SKM-1 (cell line): Measurements from ENCODE around the gene CCL27.

Experiments
- DNase-seq: peaks from one replicate; lab custom pipeline; 2025; ENCODE audit not compliant: unreplicated experiment; lab: John Stamatoyannopoulos, UW

The CCL27 gene, protein sequence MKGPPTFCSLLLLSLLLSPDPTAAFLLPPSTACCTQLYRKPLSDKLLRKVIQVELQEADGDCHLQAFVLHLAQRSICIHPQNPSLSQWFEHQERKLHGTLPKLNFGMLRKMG

DNA sequence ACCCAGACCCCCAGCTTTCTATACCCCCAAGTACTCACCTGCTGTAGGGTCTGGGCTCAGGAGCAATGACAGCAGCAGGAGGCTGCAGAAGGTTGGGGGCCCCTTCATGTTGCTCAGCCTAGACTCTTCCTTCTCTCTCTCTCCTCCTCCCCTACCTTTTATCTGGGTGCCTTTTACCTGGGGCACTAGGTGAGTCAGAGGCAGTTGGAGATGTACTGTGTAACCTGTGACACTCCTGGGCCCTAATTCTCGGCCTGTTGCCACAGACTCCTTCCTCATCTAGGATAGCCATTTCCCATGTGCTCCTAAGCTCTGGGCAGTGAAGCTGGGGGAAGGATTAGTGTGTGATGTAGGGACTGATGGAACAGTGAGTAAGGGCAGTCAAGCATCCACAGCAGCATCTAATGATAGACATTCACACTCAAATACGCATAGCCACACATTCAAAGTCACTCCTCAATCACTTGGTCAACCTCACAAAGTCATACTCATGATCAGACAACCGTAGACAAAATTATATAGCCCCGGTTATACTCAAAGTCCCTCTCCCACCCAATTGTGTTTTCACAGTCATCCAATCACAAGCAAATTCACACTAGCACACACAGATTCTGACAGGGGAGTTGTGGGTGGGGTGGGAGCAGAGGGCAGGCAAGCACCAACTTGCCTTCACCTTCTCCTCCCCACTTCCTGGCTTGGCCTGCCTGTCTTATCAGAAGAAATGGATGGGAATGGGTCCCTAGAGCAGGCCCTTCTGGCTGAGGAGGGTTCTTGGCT, at the start of gene CCL27:
CCL27 (minus strand) TSS at position 132 of the 777 bp plus-strand sequence; CDS start at position 108, 24 bp downstream.
- no peak for DNase-seq

DNA sequence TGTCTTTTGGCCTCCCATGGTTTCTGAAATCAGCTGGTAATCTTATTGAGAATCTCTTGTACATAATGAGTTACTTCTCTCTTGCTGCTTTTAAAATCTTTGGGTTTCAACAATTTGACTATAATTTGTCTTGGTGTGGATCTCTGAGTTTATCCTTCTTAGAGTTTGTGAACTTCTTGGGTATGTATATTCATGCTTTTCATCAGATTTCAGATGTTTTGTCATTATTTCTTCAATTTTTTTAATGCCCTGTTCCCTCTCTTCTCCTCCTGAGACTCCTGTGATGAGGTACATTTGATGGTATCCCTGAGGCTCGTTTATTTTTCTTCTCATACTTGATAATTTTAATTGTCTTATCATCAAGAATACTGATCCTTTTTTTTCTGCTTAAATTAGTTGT, 49.7 kb upstream of the CCL27 start:
- DNase-seq: no peak

DNA sequence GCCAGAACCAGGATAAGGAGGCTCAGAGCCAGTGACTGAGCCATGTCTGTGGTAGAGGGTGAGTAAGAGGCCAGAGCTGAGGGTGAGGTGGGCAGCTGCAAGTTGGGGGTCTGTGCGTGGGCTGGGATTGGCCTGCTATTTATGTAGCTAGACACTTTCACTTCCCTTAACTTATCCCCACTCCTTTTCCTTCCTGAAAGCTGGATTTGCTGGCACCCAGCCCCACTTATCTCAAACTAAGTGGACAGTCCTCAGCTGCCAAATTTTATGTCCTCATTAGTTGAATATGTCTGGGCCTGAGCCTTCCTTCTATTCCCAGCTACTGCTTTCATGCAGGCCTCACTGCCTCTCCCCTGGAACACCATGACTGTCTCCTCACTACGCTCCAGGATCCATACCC, 47.6 kb upstream of the CCL27 start, which contains the start of gene CCL21:
CCL21 (minus strand) TSS at position 114 of the 400 bp plus-strand sequence; CDS start at position 44, 70 bp downstream.
- DNase-seq: no peak

DNA sequence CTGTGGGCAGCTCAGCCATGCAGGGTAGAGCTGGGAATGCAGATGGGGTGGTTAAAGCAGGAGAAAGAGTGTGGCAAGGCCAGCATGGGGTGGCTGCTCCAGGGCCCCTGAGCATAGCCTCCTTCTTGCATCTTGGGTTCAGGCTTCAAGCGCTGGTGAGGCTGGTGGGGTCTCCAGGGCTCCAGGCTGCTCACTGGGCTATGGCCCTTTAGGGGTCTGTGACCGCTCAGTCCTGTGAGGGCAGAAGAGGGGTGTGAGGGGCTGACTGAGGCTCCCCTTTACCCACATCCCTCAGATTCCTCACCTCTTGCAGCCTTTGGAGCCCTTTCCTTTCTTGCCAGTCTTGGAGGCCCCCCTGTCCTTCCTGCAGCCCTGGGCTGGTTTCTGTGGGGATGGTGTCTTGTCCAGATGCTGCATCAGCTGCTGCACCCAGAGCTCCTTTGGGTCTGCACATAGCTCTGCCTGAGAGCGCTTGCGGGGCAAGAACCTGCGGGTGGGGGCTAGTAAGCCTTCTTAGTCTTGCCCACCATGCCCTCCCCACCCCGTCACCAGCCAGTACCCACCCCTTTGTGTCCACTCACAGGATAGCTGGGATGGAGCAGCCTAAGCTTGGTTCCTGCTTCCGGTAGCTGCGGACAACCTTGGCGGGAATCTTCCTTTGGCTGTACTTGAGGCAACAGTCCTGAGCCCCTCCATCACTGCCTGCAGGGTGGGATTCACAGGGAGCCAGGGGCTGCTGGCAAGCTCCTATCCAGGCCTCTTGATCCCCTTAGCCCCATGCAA, 46.9 kb upstream of the CCL27 start:
- no peak for DNase-seq

DNA sequence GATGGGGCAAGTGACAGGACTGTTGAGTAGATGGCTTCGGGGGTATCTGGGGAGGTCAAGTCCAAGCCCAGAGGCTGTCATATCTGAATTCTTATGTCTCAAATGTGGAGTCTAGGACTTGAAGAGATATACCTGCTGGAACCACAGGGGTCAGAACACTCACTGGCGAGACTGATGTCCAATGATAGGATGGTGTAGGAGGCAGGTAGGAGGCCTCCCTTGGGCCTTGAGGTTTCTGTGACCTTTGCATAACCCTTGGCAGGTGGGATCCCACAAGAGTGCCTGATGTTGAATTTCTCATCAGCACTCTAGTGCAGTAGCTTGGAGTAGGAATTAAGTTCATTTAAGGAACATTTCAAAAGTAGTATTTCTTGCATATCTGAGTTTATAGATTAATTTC, 44.7 kb upstream of the CCL27 start:
- no peak for DNase-seq

DNA sequence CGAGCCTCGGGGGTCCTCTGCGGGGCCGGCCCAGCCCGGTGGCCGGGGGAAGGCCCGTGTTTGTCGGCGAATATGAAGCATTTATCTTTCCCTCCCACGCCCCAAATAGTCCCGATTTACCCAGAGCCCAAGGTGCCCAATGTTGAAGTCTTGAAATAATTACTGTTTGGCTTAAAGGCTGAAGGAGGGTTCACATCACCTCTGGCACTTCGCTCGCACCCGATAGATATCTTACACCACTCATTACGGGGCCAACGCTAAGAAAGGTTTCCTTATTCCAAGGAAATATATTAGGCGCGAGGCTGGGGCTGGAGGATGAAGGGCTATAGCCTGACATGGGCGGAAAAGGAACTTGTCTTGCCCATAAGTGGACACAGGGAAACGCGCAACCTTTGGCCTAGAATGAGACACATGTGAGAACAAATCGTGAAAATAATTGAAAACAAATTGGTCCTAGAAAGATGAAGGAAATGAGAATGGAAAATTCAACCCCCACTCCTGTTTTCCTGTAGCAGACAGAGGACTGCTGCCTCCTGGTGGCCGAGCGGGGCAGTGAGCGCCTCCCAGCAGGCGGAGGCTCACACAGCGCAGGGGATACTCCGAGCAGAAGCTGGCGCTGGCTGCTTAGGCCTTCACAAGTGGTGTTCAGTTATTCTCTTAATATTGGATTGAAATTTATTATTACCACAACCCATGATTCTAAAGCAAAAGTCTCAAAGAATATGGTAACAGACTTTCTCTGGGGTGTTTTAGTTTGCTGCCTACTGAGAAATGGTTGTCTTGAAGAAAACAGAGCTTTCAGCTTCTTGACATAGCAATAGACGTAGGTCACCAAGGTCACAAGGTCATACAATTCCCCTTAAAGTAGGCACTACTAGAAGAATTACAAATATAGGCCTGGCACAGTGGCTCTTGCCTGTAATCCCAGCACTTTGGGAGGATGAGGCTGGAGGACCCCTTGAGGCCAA, 39.6 kb upstream of the CCL27 start:
- DNase-seq: peak; percentile 26

DNA sequence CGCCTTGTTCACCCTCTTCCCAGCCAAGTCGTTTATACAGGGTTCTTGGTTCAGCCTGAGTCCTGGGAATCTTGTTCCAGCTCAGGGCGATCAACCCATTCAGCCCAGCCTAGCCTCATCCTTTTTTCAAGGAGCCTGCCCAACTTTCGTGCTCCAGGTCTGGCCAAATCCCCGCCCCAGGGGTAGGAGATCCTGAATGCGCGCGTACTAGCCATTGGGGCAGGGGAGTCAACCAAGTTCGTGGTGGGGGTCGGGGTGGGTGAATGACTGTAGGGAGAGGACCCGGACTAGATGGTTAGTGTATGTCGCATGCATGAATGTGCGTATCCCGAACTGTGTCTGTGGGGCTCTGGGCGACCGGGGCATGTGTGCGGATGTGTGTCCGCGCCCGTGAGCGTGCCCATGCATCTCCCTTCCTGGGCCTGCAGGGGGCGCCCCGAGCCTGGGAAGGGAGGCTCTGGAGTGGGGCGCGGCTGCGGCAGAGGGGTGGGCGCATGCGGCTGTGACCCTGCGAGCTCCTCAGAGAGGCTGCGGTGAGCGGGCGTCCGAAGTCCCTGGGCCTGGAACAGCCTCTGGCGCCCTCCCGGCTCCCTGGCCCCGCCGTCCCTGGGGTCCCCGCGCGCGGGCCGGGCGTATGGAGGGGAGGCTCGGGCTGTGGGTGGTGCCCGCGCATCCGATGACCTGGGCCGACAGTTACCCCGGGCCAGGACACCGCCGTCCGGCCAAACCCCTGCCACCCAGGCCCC, 38.7 kb upstream of the CCL27 start:
- DNase-seq: peak; percentile 33

DNA sequence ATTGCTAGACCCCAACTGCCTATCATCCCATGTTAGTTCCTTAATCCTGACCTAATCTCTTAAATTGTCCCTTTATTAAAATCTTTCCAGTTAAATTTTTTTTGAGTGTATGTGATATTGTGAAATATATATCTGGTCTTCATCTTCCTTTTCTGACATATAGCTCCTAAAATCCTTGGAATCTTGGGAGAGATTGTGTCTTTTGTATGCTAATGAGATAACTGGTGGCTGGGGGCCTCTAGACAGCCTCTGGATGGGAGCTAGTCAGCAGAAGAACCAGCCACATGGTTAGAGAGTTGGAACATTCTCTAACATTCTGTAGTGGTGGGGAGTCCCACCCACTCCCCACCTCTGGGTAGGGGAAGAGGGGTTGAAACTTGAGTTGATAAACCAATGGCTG, 32.4 kb upstream of the CCL27 start:
- no peak for DNase-seq

DNA sequence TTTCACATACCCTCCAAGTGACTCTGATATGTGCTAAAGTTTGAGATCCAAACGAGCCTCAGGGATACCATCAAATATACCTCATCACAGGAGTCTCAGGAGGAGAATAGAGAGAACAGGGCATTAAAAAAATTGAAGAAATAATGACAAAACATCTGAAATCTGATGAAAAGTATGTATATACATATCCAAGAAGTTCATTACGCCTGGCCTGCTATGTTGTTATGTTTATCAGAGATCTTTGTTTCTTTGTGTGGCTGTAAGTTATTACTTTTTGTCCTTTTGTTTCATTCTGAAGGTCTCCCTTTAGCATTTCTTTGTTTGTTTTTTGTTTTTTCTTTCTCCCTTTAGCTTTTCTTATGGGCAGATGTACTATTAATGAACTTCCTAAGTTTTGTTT, 31.1 kb upstream of the CCL27 start:
- DNase-seq: no peak

DNA sequence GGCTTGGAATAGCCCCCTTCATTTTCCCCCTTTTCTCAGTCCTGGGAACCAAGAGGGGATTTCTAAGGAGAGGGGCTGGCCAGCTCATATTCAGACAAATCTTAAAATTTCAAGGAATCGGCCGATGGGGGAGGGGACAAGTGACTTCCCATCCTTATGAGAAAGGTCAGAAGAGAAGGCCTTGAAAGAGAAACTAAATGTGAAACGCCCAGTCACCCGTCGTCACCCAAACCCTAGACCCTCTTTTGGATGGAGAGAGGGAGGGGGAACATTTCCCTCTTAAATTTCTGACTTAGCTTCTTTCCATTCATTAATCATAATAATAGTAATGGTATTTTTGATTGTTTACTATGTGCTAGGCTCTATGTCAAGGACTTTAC, 29.5 kb upstream of the CCL27 start:
- no peak for DNase-seq

DNA sequence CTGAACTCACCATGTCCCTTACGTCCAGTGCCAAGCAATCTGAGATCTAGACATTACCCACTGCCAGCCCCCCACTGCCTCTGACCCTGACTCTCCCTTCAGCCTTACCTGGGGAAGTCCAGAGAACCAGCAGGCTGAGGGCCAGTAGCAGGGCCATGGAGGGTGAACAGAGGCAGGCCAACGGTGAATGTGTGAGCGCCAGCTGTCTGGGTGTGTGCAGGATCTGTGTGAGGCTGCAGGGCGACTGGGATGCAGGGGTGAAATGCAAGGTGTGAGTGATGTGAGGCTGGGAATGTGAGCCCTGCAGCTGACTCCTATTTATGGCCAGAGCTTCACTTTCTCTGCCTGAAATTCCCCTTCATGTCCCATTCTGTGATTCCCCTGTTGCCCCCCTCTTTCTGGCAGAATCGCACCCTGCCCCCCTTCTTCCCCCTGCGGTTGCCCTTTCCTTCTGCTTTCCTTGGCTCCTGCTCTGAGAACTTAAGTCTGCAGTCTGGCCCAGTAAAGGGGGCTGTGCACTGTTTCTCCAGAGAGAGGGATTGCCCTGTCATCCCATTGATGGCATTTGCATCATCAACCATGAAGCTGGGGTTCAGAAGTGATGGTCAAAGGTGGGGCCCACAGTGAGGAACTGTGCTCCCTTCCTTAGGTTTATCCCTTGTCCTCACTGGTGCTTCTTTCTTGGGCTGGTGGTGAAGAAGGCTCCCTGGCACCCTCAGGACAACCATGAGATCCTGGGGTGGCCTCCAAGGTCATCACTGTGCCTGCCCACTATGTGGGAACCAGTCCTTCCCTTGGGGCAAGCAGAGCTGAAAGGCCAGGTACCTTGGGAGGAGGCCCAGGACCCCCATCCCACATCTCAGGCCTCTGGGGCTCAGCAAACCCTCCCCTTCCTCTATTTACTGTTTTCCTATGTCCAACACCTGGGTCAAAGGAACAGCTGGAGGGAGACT, 28.8 kb upstream of the CCL27 start, which contains the start of gene CCL19:
CCL19 (minus strand) TSS at position 294 of the 953 bp plus-strand sequence; CDS start at position 157, 137 bp downstream.
- no peak for DNase-seq

DNA sequence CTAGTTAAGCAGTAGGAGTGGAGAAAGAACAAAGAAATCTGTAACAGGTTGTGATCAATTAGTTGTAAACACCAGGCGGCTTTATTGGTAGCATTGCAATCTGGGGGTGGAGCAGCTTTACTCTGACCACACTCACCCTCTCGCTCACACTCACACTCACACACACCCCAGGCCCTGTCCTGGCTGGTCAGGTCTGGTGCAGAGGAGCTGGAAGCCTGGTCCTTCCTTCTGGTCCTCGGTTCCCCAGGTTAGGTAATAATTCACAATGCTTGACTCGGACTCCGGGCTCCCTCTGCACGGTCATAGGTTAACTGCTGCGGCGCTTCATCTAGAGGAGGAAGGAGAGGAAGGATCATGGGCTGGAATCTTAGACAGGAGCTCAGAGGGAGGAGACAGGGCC, 27.1 kb upstream of the CCL27 start:
- DNase-seq: no peak

DNA sequence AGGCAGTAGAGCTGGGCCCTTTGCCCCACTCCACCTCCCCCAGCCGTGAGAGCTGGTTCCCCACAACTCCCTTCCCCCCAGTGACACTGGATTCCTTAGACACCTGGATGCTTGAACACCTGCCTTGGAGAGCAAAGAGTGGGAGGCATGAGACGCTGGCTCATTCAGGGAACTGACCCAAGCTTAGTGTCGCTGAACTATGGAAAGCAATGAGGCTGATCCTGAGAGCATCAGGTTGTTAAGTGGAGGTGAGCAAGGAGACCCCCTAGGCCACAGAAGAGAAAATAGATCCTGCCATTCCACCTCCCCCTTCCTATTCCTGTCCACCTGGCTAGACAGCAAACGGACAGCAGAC, 26.6 kb upstream of the CCL27 start:
- DNase-seq: no peak

DNA sequence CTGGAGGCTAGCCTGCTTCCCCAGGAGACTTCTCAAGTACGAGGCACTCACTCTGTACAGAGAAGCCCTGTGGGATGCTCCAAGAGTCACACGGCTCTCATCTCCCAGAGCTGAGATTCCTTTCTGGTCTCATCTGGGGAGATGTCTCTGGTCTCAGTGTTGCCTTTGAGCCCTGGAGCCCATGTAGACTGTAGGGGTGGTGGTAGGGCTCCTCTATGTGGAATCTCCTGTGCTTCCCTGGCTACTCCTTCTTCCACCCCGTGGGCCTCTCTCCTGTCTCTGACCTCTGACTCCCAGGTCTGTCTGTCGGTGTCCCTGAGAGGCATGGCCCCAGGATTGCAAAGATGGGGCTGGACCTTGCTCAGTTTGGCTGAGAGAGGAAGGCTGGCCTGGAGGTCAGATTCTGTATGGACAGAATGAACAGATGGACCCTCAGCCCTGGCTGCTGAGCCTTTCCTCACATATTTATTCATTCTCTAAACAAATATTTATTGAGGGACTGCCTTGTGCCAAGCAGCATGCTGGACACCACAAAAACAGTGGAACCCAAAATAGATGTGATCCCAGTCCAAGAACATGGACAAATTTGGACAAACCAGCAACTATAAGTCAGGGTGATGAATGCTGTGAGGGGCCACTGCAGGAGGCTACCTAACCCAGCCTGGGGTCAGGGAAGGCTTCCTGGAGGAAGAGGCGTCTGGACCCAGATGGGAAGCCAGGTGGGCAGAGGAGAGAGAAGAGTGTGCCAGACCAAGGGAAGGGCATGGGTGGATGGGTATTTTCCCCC, 26.1 kb upstream of the CCL27 start:
- no peak for DNase-seq

DNA sequence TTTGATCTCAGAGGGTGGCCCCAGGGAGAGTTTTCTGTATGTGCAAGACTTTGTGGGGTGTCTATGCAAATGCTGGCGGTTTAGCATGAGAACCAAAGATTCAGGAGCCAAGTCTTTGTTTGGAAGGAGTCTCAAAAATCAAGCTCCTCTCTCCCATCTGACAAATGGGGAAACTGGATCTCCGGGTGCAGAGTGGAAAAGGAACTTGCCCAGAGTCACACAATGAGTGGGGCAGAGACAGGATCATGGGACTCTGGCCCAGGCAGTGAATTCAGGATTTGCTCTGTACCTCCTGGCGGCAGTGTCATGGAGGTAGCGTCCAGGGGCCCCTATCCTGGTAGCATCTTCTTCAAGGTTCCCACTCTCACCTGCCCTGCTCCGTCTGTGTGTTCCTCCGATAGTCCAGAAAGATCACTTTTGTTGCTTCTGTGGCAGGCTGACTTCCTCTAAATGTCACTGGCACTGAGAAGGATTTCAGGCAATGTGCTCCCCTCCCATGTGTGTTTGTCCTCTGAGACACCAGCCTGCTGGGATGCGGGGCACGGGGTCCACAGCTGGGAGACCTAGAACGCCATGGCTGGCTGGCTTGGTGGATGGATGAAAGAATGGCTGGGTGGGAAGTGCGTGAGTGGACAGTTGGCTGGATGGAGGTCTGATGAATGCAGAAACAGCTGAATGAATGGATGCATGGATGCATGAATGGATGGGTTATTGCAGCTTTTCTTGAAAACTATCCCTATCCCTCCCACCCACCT, 25.0 kb upstream of the CCL27 start:
- DNase-seq: no peak

DNA sequence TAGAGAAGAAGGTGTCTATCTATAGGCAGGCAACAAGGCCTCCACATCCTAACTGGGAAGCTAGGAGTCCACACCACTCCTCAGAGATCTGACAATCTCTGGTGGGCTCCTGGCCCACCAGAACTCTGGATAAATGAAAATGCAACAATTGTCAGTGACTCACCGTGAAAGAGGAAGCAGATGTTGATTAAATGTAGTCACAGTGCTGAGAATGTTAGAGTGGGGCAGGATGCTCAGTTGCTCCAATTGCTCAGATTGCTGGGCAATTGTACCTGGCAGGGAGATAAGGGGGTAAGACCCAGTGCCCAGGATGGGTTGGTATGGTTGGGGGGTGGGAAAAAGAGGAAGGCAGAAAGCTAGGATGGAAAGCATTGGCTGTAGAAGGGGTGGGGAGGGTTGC, 24.3 kb upstream of the CCL27 start:
- DNase-seq: no peak

DNA sequence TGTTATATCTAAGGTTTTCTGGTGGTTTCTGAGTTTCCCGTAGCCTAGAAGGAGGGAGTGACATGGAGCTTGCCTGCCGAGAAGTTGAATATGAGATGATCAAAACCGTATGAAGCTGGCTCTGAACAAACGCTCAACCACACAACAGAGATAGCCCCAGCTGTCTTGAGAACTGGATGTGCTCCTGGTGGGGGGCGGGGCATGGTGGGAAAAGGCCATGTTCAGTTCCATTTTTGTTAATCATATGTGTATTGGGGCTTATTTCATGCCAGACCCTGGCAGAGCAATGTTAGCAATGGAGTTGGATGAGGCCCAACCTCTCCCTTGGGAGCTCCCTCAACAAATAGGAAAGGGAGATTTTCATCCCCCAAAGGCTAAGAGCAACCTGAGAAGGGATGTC, 23.8 kb upstream of the CCL27 start:
- no peak for DNase-seq

DNA sequence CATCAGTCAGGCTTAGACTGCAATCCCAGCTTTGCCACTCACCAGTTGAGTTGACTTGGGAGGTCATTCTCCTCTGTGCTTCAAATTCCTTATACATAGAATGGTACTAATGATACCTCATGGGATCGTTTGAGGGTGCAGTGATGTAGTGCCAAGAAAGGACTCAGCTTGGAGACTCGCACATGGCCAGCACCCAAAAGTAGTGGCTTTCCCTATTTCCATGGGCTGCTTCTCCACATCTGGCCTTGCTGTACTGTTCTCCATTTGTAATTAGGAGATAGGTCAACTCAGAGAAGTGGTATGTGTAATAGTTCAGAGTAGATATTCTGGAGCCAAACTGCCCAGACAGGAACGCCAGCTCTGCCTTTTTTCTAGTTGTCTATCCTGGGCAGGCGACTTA, 23.1 kb upstream of the CCL27 start:
- DNase-seq: no peak
